IMR-90 (cell line): Measurements from ENCODE around the gene FGD5. TPM values are rescaled to one million over a fixed set of nuclear protein-coding genes. Genes with fewer than 3 reads are reported as not detected.

Source experiments
- ATAC-seq: fragments of 200-7000 bp; cut with Tn5 transposase; 2 replicates; pipeline ENCODE4 v1.9.1; 2020; ENCODE audit warnings: low read depth, mild to moderate bottlenecking, moderate library complexity
- BruUV-seq: library from RNA; stranded (reverse); fragments of 400-500 nt; replicated peaks from 2 replicates; lab custom pipeline; 2021; lab: Mats Ljungman, UMichigan
- CTCF ChIA-PET: fragments of 300-600 bp; formaldehyde crosslinking; extraction: SDS; loops from one replicate; lab custom pipeline; 2021; ENCODE audit warnings: antibody characterized with exemption; lab: Yijun Ruan, JAX
- POLR2A ChIA-PET: fragments of 300-600 bp; sonication (Branson Sonifier 250); formaldehyde crosslinking; loops from one replicate; lab custom pipeline; 2022; ENCODE audit warnings: antibody characterized with exemption; ENCODE audit not compliant: unreplicated experiment; lab: Charles Lee
- DNase-seq: peaks from one replicate; pipeline ENCODE4 v3.0.0; 2013
- H2AFZ ChIP-seq: replicated peaks from 2 replicates; pipeline ENCODE3; 2013; ENCODE audit warnings: low read length, mild to moderate bottlenecking; ENCODE audit not compliant: poor library complexity
- H2AK5ac ChIP-seq: 2 replicates; pipeline ENCODE4 v1.6.1; 2013; ENCODE audit warnings: low read depth, low read length, inconsistent platforms
- H2AK9ac ChIP-seq: replicated peaks from 2 replicates; pipeline ENCODE3; 2013; ENCODE audit warnings: mild to moderate bottlenecking, low read depth, low read length, moderate library complexity; ENCODE audit not compliant: poor library complexity
- H2BK120ac ChIP-seq: 2 replicates; pipeline ENCODE4 v1.6.1; 2013; ENCODE audit warnings: low read depth, low read length, inconsistent platforms
- H2BK15ac ChIP-seq: 3 replicates; pipeline ENCODE4 v1.6.1; 2013; ENCODE audit warnings: low read depth, low read length, inconsistent platforms
- H2BK20ac ChIP-seq: 2 replicates; pipeline ENCODE4 v1.6.1; 2013; ENCODE audit warnings: low read depth, mild to moderate bottlenecking, inconsistent platforms, low read length, moderate library complexity
- H2BK5ac ChIP-seq: 2 replicates; pipeline ENCODE4 v1.6.1; 2013; ENCODE audit warnings: mild to moderate bottlenecking, low read depth, low read length, inconsistent platforms; ENCODE audit not compliant: poor library complexity, severe bottlenecking
- H3K14ac ChIP-seq: replicated peaks from 2 replicates; pipeline ENCODE4 v1.6.1; 2013; ENCODE audit warnings: low read depth, low read length, inconsistent platforms
- H3K18ac ChIP-seq: 2 replicates; pipeline ENCODE4 v1.6.1; 2013; ENCODE audit warnings: low read depth, low read length, control low read depth
- H3K23ac ChIP-seq: 2 replicates; pipeline ENCODE4 v1.6.1; 2013; ENCODE audit warnings: low read depth, low read length, inconsistent platforms
- H3K27ac ChIP-seq: 2 replicates; pipeline ENCODE4 v1.5.1; 2013; ENCODE audit warnings: mild to moderate bottlenecking, control low read depth, low read length; ENCODE audit not compliant: insufficient read depth
- H3K27me3 ChIP-seq: 2 replicates; pipeline ENCODE4 v1.6.1; 2013; ENCODE audit warnings: low read length; ENCODE audit not compliant: control insufficient read depth, insufficient read depth
- H3K36me3 ChIP-seq: 2 replicates; pipeline ENCODE4 v1.6.1; 2013; ENCODE audit warnings: low read length, mixed read lengths; ENCODE audit not compliant: control insufficient read depth, insufficient read depth
- H3K4ac ChIP-seq: 2 replicates; pipeline ENCODE4 v1.6.1; 2013; ENCODE audit warnings: low read depth, low read length, inconsistent platforms
- H3K4me1 ChIP-seq: 2 replicates; pipeline ENCODE4 v1.6.1; 2013; ENCODE audit warnings: low read length, mixed read lengths; ENCODE audit not compliant: control insufficient read depth, insufficient read depth
- H3K4me2 ChIP-seq: 2 replicates; pipeline ENCODE4 v1.6.1; 2013; ENCODE audit warnings: low read depth, mild to moderate bottlenecking, control low read depth, low read length, moderate library complexity
- H3K4me3 ChIP-seq: 2 replicates; pipeline ENCODE4 v1.5.1; 2013; ENCODE audit warnings: low read depth, mild to moderate bottlenecking, control low read depth, low read length, moderate library complexity; ENCODE audit not compliant: insufficient read depth
- H3K56ac ChIP-seq: 2 replicates; pipeline ENCODE4 v1.6.1; 2013; ENCODE audit warnings: low read length, inconsistent platforms; ENCODE audit not compliant: insufficient read depth; ENCODE audit errors: extremely low read depth
- H3K79me1 ChIP-seq, 2 experiments: 2 replicates each; pipeline ENCODE4 v1.6.1; 2013; ENCODE audit warnings: low read length in 2 of 2, inconsistent platforms in 1 of 2, low read depth in 1 of 2
- H3K9ac ChIP-seq: 2 replicates; pipeline ENCODE4 v1.6.1; 2013; ENCODE audit warnings: low read depth, low read length, control low read depth
- H3K9me1 ChIP-seq: 2 replicates; pipeline ENCODE4 v1.6.1; 2013; ENCODE audit warnings: low read length, inconsistent platforms; ENCODE audit not compliant: insufficient read depth
- H3K9me3 ChIP-seq: 2 replicates; pipeline ENCODE4 v1.6.1; 2013; ENCODE audit warnings: low read length; ENCODE audit not compliant: control insufficient read depth, insufficient read depth
- H4K20me1 ChIP-seq: 2 replicates; pipeline ENCODE4 v1.6.1; 2013; ENCODE audit warnings: low read length, inconsistent platforms; ENCODE audit not compliant: insufficient read depth
- H4K5ac ChIP-seq: 2 replicates; pipeline ENCODE4 v1.6.1; 2013; ENCODE audit warnings: mild to moderate bottlenecking, low read depth, low read length, control low read depth
- H4K8ac ChIP-seq, 2 experiments: 2 replicates each; pipeline ENCODE4 v1.6.1; 2013; ENCODE audit warnings: low read depth in 2 of 2, low read length in 2 of 2, control low read depth in 1 of 2, inconsistent platforms in 1 of 2
- H4K91ac ChIP-seq: 2 replicates; pipeline ENCODE4 v1.6.1; 2013; ENCODE audit warnings: low read depth, low read length, inconsistent platforms; ENCODE audit not compliant: insufficient read depth
- BHLHE40 ChIP-seq: fragments of 150-350 bp; IDR thresholded peaks from 2 replicates; pipeline ENCODE4 v1.6.1; 2016; ENCODE audit warnings: mild to moderate bottlenecking, low read depth, low read length
- CEBPB ChIP-seq: IDR thresholded peaks from 2 replicates; pipeline ENCODE4 v1.6.1; 2012; ENCODE audit warnings: low read depth, low read length, improper control_type of control experiment
- CHD1 ChIP-seq: IDR thresholded peaks from 2 replicates; pipeline ENCODE4 v1.6.1; 2012; ENCODE audit warnings: low read depth, low read length, improper control_type of control experiment
- CTCF ChIP-seq: conservative IDR thresholded peaks from 2 replicates; pipeline ENCODE4 v1.5.1; 2012; ENCODE audit warnings: mild to moderate bottlenecking, low read depth, low read length, improper control_type of control experiment
- ELK1 ChIP-seq: fragments of 150-350 bp; IDR thresholded peaks from 2 replicates; pipeline ENCODE4 v1.6.1; 2016; ENCODE audit warnings: low read depth, mild to moderate bottlenecking, low read length, moderate library complexity, borderline replicate concordance
- FOS ChIP-seq: fragments of 150-350 bp; IDR thresholded peaks from 2 replicates; pipeline ENCODE4 v1.6.1; 2016; ENCODE audit warnings: low read depth, low read length
- MAFK ChIP-seq: IDR thresholded peaks from 2 replicates; pipeline ENCODE4 v1.6.1; 2012; ENCODE audit warnings: low read depth, low read length, improper control_type of control experiment
- MAZ ChIP-seq: IDR thresholded peaks from 2 replicates; pipeline ENCODE4 v1.6.1; 2012; ENCODE audit warnings: low read depth, mild to moderate bottlenecking, low read length, improper control_type of control experiment, moderate library complexity, borderline replicate concordance
- MXI1 ChIP-seq: IDR thresholded peaks from 2 replicates; pipeline ENCODE4 v1.6.1; 2012; ENCODE audit warnings: low read depth, mild to moderate bottlenecking, low read length, moderate library complexity, borderline replicate concordance
- NFE2L2 ChIP-seq: fragments of 150-350 bp; IDR thresholded peaks from 2 replicates; pipeline ENCODE4 v1.6.1; 2016; ENCODE audit warnings: low read depth, mild to moderate bottlenecking, low read length
- POLR2A ChIP-seq: IDR thresholded peaks from 2 replicates; pipeline ENCODE4 v1.6.1; 2012; ENCODE audit warnings: mild to moderate bottlenecking, low read depth, low read length
- RAD21 ChIP-seq: IDR thresholded peaks from 2 replicates; pipeline ENCODE4 v1.6.1; 2012; ENCODE audit warnings: low read length, improper control_type of control experiment
- RCOR1 ChIP-seq: IDR thresholded peaks from 2 replicates; pipeline ENCODE4 v1.6.1; 2012; ENCODE audit warnings: mild to moderate bottlenecking, low read length, improper control_type of control experiment; ENCODE audit not compliant: insufficient replicate concordance
- RFX5 ChIP-seq: IDR thresholded peaks from 2 replicates; pipeline ENCODE4 v1.8.0; 2012; ENCODE audit warnings: low read depth, mild to moderate bottlenecking, low read length, moderate library complexity
- SMC3 ChIP-seq: fragments of 150-350 bp; IDR thresholded peaks from 2 replicates; pipeline ENCODE4 v1.6.1; 2016; ENCODE audit warnings: low read depth, mild to moderate bottlenecking, antibody characterized with exemption, low read length, moderate library complexity
- USF2 ChIP-seq: fragments of 150-350 bp; IDR thresholded peaks from 2 replicates; pipeline ENCODE4 v1.6.1; 2017; ENCODE audit warnings: mild to moderate bottlenecking, antibody characterized with exemption, low read length, low read depth
- WGBS, 2 experiments: methylation state at CpG; one replicate each; pipeline versions ENCODE4 v1.1.5 to v1.1.7; 2013; ENCODE audit warnings: missing lambda C conversion rate in 2 of 2; ENCODE audit not compliant: insufficient read length in 1 of 2; ENCODE audit errors: extremely low coverage in 2 of 2; 5-methylcytosine and 5-hydroxymethylcytosine counted together
- dilution Hi-C: fragments of 300-500 bp; cut with HindIII; formaldehyde crosslinking; loops from one replicate; pipeline ENCODE4 v1.14.3; 2018; ENCODE audit warnings: low sequenced_read_pairs; ENCODE audit not compliant: unreplicated experiment
- in situ Hi-C: fragments of 300-500 bp; cut with MboI; formaldehyde crosslinking; loops from 3 replicates; pipeline ENCODE4 v1.14.3; 2019; ENCODE audit warnings: low sequenced_read_pairs, inconsistent platforms, mixed read lengths
- intact Hi-C: fragments of 100-400 bp; cut with micrococcal nuclease; formaldehyde crosslinking; loops from 2 replicates; pipeline ENCODE4 v1.10.0; 2022
- polyA plus RNA-seq, 3 experiments: library from polyadenylated mRNA; depleted of rRNA; stranded (reverse); fragments of >200 nt; gene quantifications; 2 replicates each; pipeline ENCODE4 v1.2.3, GENCODE V29; 2012; ENCODE audit warnings: low replicate concordance in 1 of 3
- total RNA-seq: library from RNA; depleted of rRNA; stranded (reverse); fragments of >200 nt; gene quantifications from 2 replicates; pipeline ENCODE4 v1.2.3, GENCODE V29; 2012

FGD5 gene
- total and polyA plus RNA-seq, 2 of the 4 experiments (the other 2 are of a cell fraction) = not detected

GRCh38 chr3:14819671-14820070 is 909 bp downstream of the FGD5 start:
- ChIA-PET CTCF (no interaction called here), POLR2A (no interaction called here)
- H2BK5ac ChIP-seq = no peak overlapping the region

More at GRCh38 chr3:14819671-14820070, 909 bp downstream of the FGD5 start:
- no peak overlapping the region for H3K9ac ChIP-seq
- H4K8ac ChIP-seq = no peak overlapping the region
- H3K4me1 ChIP-seq = no peaks in the 10 kb centered on the region
- no peaks in the 10 kb centered on the region for H3K9me3 ChIP-seq
- H2BK15ac ChIP-seq = no peak overlapping the region
- no peak overlapping the region for H2AK5ac ChIP-seq
- peaks cover 8% of the 10 kb centered on the region for H3K27me3 ChIP-seq
- no peak overlapping the region for H3K4me3 ChIP-seq
- no peak overlapping the region for H3K56ac ChIP-seq
- H2BK120ac ChIP-seq = no peak overlapping the region
- in situ Hi-C loops (no loop called here), intact Hi-C loops (no loop called here), dilution Hi-C loops (no loop called here)
- no peak overlapping the region for H3K4ac ChIP-seq
- no peak for DNase-seq
- ATAC-seq = no peak
- no peak overlapping the region for H3K23ac ChIP-seq
- H4K5ac ChIP-seq = no peak overlapping the region
- TF ChIP-seq MAZ (no peak), CHD1 (no peak), RAD21 (no peak), CTCF (no peak), CEBPB (no peak), ELK1 (no peak), FOS (no peak), RFX5 (no peak), RCOR1 (no peak), SMC3 (no peak), NFE2L2 (no peak), MXI1 (no peak), POLR2A (no peak), MAFK (no peak), USF2 (no peak), BHLHE40 (no peak)
- H3K18ac ChIP-seq = no peak overlapping the region
- H3K4me2 ChIP-seq = no peak overlapping the region
- H2AFZ ChIP-seq = no peak overlapping the region
- H3K36me3 ChIP-seq = no peaks in the 10 kb centered on the region
- no peak overlapping the region for H4K91ac ChIP-seq
- H4K20me1 ChIP-seq = no peaks in the 10 kb centered on the region
- WGBS, 2 experiments = 71% methylated on average over 4 of the region's 10 CpGs; no CpG with 5 or more reads in 1 of the 2 experiments
- H3K27ac ChIP-seq = no peak overlapping the region
- no TSS peak for BruUV-seq
- H2BK20ac ChIP-seq = no peak overlapping the region
- H3K9me1 ChIP-seq = no peaks in the 10 kb centered on the region
- no peak overlapping the region for H2AK9ac ChIP-seq
- H3K79me1 ChIP-seq = no peaks in the 10 kb centered on the region
- no peak overlapping the region for H3K14ac ChIP-seq
